ENCODE measurements around the gene UQCRQ. TPM values are rescaled to one million over a fixed set of nuclear protein-coding genes. Genes with fewer than 3 reads are reported as not detected.

Gene UQCRQ
- total RNA-seq, 1 experiment from 2014 or later, result 229 TPM

DNA sequence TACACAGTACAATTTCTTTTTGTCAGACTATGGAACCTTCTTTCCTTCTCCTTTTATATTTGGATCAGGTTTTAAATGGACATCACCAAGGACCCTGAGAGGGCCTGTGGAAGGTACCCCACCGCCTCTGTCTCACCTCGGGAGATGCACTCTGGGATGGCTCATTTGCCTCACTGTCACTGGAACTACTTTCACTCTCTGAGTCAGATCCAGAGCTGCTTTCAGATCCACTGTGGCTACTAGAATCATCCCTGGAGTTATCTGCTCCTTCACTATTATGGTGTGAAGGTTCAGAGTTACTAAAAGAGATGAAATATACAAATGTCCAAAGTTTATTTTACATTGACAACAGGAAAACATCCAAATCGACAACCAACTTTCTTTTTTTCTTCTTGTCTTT lies 31.7 kb downstream of the UQCRQ start:
- DNase-seq, result no peak
- no peak overlapping the region for H3K27ac ChIP-seq
- no peak overlapping the region for H3K4me3 ChIP-seq
- H3K36me3 ChIP-seq, result peaks cover 46% of the 10 kb centered on the region
- H3K9me3 ChIP-seq (replicated peaks), result no peaks in the 10 kb centered on the region
- H3K4me1 ChIP-seq, result no peaks in the 10 kb centered on the region
- H3K27me3 ChIP-seq, result no peaks in the 10 kb centered on the region

DNA sequence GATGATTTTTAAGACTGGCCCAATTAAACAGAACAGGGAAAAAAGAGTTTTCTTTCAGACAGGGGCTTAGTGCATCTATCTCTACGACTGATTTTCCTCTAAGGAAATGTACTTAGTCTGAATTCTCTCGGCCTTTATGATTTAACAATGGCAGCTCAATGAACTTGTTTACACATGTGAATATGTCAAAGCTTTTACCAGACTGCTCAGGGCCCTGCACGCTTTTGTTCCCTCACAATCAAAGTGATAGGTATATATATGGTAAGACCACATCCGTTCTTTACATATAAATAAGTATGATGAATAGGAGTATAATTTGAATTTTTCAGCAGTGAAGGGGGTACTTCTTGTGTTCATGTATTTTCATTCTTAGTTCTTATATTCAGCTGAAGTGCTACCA lies 34.6 kb downstream of the UQCRQ start:
- peaks cover 34% of the 10 kb centered on the region for H3K36me3 ChIP-seq
- H3K4me3 ChIP-seq, result no peak overlapping the region
- peaks cover 8% of the 10 kb centered on the region for H3K4me1 ChIP-seq
- no peaks in the 10 kb centered on the region for H3K27me3 ChIP-seq
- no peak overlapping the region for H3K27ac ChIP-seq
- no peak for DNase-seq
- H3K9me3 ChIP-seq (replicated peaks), result no peaks in the 10 kb centered on the region

DNA sequence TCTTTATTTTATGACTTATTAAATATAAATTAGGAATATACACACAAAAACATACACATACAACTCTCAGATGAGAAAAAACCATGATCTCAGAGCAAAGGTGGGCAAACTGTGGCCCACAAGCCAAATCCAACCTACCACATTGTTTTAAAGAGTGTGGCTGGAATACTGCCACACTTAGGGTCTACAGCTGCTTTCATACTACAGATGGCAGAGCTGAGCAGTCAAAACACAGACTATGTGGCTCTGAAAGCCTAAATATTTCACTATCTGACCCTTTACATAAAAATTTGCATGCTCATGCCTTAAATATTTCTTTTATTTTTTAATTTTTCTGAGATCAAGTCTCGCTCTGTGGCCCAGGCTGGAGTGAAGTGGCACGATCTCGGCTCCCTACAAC lies 35.3 kb downstream of the UQCRQ start:
- no peaks in the 10 kb centered on the region for H3K9me3 ChIP-seq (replicated peaks)
- peaks cover 8% of the 10 kb centered on the region for H3K4me1 ChIP-seq
- H3K36me3 ChIP-seq, result peaks cover 27% of the 10 kb centered on the region
- H3K27me3 ChIP-seq, result no peaks in the 10 kb centered on the region
- H3K4me3 ChIP-seq, result no peak overlapping the region
- no peak for DNase-seq
- no peak overlapping the region for H3K27ac ChIP-seq

DNA sequence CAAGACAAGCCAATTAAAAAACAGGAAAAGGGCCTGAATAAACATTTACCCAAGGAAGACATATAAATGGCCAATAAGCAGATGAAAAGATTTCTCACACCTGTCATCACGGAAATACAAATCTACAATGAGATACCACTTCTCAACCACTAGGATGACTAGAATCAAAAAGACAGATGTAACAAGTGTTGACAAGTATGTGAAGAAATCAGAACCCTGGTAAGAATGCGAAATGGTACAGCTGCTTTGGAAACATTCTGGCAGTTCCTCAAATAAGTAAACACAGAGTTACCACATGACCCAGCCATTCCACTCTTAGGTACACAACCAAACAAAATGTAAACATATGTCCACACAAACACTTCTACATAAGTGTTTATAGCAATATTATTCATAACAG lies 39.5 kb downstream of the UQCRQ start:
- no peaks in the 10 kb centered on the region for H3K27me3 ChIP-seq
- no peak overlapping the region for H3K4me3 ChIP-seq
- DNase-seq, result peak; percentile 7 to 63
- no peaks in the 10 kb centered on the region for H3K9me3 ChIP-seq (replicated peaks)
- peaks cover 8% of the 10 kb centered on the region for H3K4me1 ChIP-seq
- peaks cover 12% of the 10 kb centered on the region for H3K36me3 ChIP-seq
- no peak overlapping the region for H3K27ac ChIP-seq

DNA sequence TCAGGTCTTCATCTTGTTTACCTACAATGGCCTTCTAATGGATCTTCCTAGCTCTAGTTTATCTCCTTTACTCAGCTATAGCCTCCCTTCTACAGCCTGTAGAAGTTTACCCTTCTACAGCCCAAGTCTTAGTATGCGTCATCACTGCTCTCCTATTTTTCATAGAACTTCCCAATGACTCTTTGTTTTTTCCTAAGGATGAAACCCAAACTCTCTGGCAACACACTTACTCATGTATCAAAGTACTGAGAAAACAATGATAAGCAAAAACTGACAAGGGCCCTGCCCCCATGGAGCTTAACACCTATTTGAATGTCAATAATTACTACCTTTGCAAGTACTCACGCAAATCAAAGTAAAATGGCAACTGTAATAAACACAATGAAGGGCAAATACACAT lies 40.7 kb downstream of the UQCRQ start:
- H3K36me3 ChIP-seq, result peaks cover 17% of the 10 kb centered on the region
- H3K9me3 ChIP-seq (replicated peaks), result no peaks in the 10 kb centered on the region
- H3K27me3 ChIP-seq, result no peaks in the 10 kb centered on the region
- H3K27ac ChIP-seq, result no peak overlapping the region
- H3K4me3 ChIP-seq, result no peak overlapping the region
- no peak for DNase-seq
- H3K4me1 ChIP-seq, result peaks cover 8% of the 10 kb centered on the region

DNA sequence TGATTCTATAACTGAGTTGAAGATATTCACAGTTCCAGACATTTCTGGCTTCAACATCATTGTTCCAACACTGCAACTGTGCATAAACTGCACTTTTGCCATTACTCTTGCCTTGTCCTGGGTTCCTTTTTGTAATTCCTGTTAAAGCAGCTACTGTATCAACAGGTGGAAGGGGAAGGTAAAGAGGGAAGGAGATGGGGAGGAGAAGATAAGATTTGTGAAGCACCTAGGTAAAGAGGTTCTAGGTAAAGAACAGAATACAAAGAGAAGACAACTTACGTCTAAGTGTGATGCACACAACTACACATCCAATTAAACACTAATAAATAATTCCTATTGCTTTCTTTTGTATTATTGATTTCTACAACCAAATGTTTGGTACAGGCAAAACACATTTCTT lies 43.3 kb downstream of the UQCRQ start:
- Histone ChIP-seq H3K4me3 (no peak overlapping the region), H3K27me3 (no peaks in the 10 kb centered on the region), H3K9me3 (replicated peaks) (no peaks in the 10 kb centered on the region), H3K4me1 (peaks cover 8% of the 10 kb centered on the region), H3K27ac (no peak overlapping the region), H3K36me3 (peaks cover 33% of the 10 kb centered on the region)
- DNase-seq, result no peak

DNA sequence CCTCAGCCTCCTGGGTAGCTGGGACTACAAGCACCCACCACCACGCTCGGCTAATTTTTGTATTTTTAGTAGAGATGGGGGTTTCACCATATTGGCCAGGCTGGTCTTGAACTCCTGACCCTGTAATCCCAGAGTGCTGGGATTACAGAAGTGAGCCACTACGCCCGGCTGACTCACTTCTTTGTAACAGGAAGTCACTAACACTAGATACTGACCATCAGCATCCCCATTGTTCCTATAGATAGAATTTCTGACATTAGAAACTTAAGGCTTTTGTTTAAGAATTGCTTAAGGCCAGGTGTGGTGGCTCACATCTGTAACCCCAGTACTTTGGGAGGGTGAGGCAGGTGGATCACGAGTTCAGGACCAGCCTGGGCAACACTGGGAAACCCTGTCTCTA lies 49.2 kb downstream of the UQCRQ start:
- no peaks in the 10 kb centered on the region for H3K27me3 ChIP-seq
- peaks cover 42% of the 10 kb centered on the region for H3K36me3 ChIP-seq
- H3K4me1 ChIP-seq, result no peaks in the 10 kb centered on the region
- no peak overlapping the region for H3K4me3 ChIP-seq
- no peaks in the 10 kb centered on the region for H3K9me3 ChIP-seq (replicated peaks)
- no peak for DNase-seq
- no peak overlapping the region for H3K27ac ChIP-seq

DNA sequence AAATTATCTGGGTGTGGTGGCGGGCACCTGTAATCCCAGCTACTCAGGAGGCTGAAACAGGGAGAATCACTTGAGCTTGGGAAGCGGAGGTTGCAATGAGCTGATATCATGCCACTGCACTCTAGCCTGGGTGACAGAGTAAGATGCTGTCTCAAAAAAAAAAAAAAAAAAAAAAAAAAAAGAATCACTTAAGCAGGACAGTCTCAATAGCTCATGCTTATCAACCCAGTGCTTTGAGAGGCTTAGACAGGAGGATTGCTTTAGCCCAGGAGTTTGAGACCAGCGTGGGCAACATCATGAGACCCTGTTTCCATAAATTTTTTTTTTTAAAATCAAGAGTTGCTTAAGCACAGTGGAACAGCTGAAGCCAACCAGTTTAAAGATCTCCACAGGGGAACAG lies 49.6 kb downstream of the UQCRQ start:
- Histone ChIP-seq H3K4me1 (no peaks in the 10 kb centered on the region), H3K27me3 (no peaks in the 10 kb centered on the region), H3K9me3 (replicated peaks) (no peaks in the 10 kb centered on the region), H3K27ac (no peak overlapping the region), H3K36me3 (peaks cover 41% of the 10 kb centered on the region), H3K4me3 (no peak overlapping the region)
- DNase-seq, result no peak

Other genes starting within 250 kb of the UQCRQ start
- not detected in 2 replicates for gene IL13, start 208.5 kb upstream of the UQCRQ start, total RNA-seq (2014; rRNA removed; shearing (Covaris generic))
- not detected in 2 replicates for gene IL4, start 192.7 kb upstream of the UQCRQ start, total RNA-seq (2014; rRNA removed; shearing (Covaris generic))
- gene KIF3A, start 129.1 kb upstream of the UQCRQ start, total RNA-seq (2014; rRNA removed; shearing (Covaris generic)), result 7.7 and 8.3 TPM in 2 replicates
- not detected in 2 replicates for gene CCNI2, start 119.2 kb upstream of the UQCRQ start, total RNA-seq (2014; rRNA removed; shearing (Covaris generic))
- 25.4 and 26.5 TPM in 2 replicates for gene SEPTIN8, start 89.4 kb upstream of the UQCRQ start, total RNA-seq (2014; rRNA removed; shearing (Covaris generic))
- 0.02 and 0.08 TPM in 2 replicates for gene SOWAHA, start 53.3 kb upstream of the UQCRQ start, total RNA-seq (2014; rRNA removed; shearing (Covaris generic))
- gene SHROOM1, start 36.0 kb upstream of the UQCRQ start, total RNA-seq (2014; rRNA removed; shearing (Covaris generic)), result 1.6 and 2.5 TPM in 2 replicates
- 0.20 and 0.57 TPM in 2 replicates for gene GDF9, start 173 bp upstream of the UQCRQ start, total RNA-seq (2014; rRNA removed; shearing (Covaris generic))
- 1.2 and 1.6 TPM in 2 replicates for gene LEAP2, start 7.0 kb downstream of the UQCRQ start, total RNA-seq (2014; rRNA removed; shearing (Covaris generic))
- 45.2 and 51.0 TPM in 2 replicates for gene AFF4, start 97.0 kb downstream of the UQCRQ start, total RNA-seq (2014; rRNA removed; shearing (Covaris generic))
- 38.6 and 39.6 TPM in 2 replicates for gene ZCCHC10, start 159.9 kb downstream of the UQCRQ start, total RNA-seq (2014; rRNA removed; shearing (Covaris generic))
- 166 and 173 TPM in 2 replicates for gene HSPA4, start 185.4 kb downstream of the UQCRQ start, total RNA-seq (2014; rRNA removed; shearing (Covaris generic))

All from SJCRH30 (cell line).